Measurements from ENCODE around the gene TOM1L2.
"Not testable (repeated sequence)": the region's sequence is repeated elsewhere in the genome, so short reads cannot be mapped to it uniquely, and the experiment has no call there.

TOM1L2 gene

GRCh38 chr17:17970699-17971430 lies 1.3 kb downstream of the TOM1L2 start:
- DNase-seq (ENCODE audit: low spot score), result no peak

GRCh38 chr17:17966399-17966798 lies 5.8 kb downstream of the TOM1L2 start:
- no peak for DNase-seq (ENCODE audit: low spot score)

- DNase-seq (ENCODE audit: low spot score), result no peak
Observed at GRCh38 chr17:17965152-17965721, 7.0 kb downstream of the TOM1L2 start.

- DNase-seq (ENCODE audit: low spot score), result no peak
Observed at GRCh38 chr17:17964710-17965109, 7.5 kb downstream of the TOM1L2 start.

- no peak for DNase-seq (ENCODE audit: low spot score)
Observed at GRCh38 chr17:17963694-17964436, 8.3 kb downstream of the TOM1L2 start.

GRCh38 chr17:17963066-17963465 lies 9.1 kb downstream of the TOM1L2 start:
- no peak for DNase-seq (ENCODE audit: low spot score)

GRCh38 chr17:17960500-17961030 lies 11.6 kb downstream of the TOM1L2 start:
- DNase-seq (ENCODE audit: low spot score), result no peak

- peak; percentile 21 for DNase-seq (ENCODE audit: low spot score)
Observed at GRCh38 chr17:17959520-17960361, 12.5 kb downstream of the TOM1L2 start.

GRCh38 chr17:17958982-17959381 lies 13.2 kb downstream of the TOM1L2 start:
- DNase-seq (ENCODE audit: low spot score), result no peak

GRCh38 chr17:17957584-17957916 lies 14.7 kb downstream of the TOM1L2 start:
- no peak for DNase-seq (ENCODE audit: low spot score)

- not testable (repeated sequence) for DNase-seq (ENCODE audit: low spot score)
Observed at GRCh38 chr17:17955790-17956341, 16.3 kb downstream of the TOM1L2 start.

GRCh38 chr17:17954079-17954478 lies 18.1 kb downstream of the TOM1L2 start:
- DNase-seq (ENCODE audit: low spot score), result no peak

- no peak for DNase-seq (ENCODE audit: low spot score)
Observed at GRCh38 chr17:17952691-17953090, 19.5 kb downstream of the TOM1L2 start.

- no peak for DNase-seq (ENCODE audit: low spot score)
Observed at GRCh38 chr17:17951524-17951923, 20.7 kb downstream of the TOM1L2 start.

GRCh38 chr17:17950806-17951205 lies 21.4 kb downstream of the TOM1L2 start:
- DNase-seq (ENCODE audit: low spot score), result no peak

- DNase-seq (ENCODE audit: low spot score), result no peak
Observed at GRCh38 chr17:17950347-17950746, 21.9 kb downstream of the TOM1L2 start.

GRCh38 chr17:17947966-17948365 lies 24.2 kb downstream of the TOM1L2 start:
- DNase-seq (ENCODE audit: low spot score), result no peak

GRCh38 chr17:17947309-17947708 lies 24.9 kb downstream of the TOM1L2 start:
- no peak for DNase-seq (ENCODE audit: low spot score)

- DNase-seq (ENCODE audit: low spot score), result no peak
Observed at GRCh38 chr17:17946093-17946492, 26.1 kb downstream of the TOM1L2 start.

GRCh38 chr17:17944743-17945142 lies 27.5 kb downstream of the TOM1L2 start:
- no peak for DNase-seq (ENCODE audit: low spot score)

- DNase-seq (ENCODE audit: low spot score), result no peak
Observed at GRCh38 chr17:17944242-17944641, 28.0 kb downstream of the TOM1L2 start.

All from AG20443 (cell line).